Uterus (tissue), 4 donors: ENCODE results near the gene CCDC47. TPM values are rescaled to one million over a fixed set of nuclear protein-coding genes. Genes with fewer than 3 reads are reported as not detected.

Source experiments
- DNase-seq, 2 donors: peaks; one replicate each; pipeline ENCODE4 v3.0.0-alpha.2; 2019 to 2020
- H3K27ac ChIP-seq, 2 donors: fragments of 200-600 bp; sonication (generic); 1 replicate in 1 of 2; 2 replicates in 1 of 2; pipeline ENCODE4 v1.5.1; 2016 to 2018
- H3K27me3 ChIP-seq, 2 donors: fragments of 200-600 bp; sonication (generic); one replicate each; pipeline ENCODE4 v1.5.1; 2018 to 2019; ENCODE audit warnings: control low read depth in 1 of 2
- H3K36me3 ChIP-seq, 2 donors: fragments of 200-600 bp; sonication (generic); one replicate each; pipeline ENCODE4 v1.5.1; 2019; ENCODE audit warnings: control low read depth in 1 of 2
- H3K4me1 ChIP-seq, 2 donors: fragments of 200-600 bp; sonication (generic); one replicate each; pipeline ENCODE4 v1.5.1; 2018 to 2019; ENCODE audit warnings: control low read depth in 1 of 2
- H3K4me3 ChIP-seq, 2 donors: fragments of 200-600 bp; sonication (generic); 1 replicate in 1 of 2; 2 replicates in 1 of 2; pipeline ENCODE4 v1.5.1; 2018 to 2019; ENCODE audit warnings: mild to moderate bottlenecking in 1 of 2
- H3K9me3 ChIP-seq, 2 donors: fragments of 200-600 bp; sonication (generic); one replicate each; pipeline ENCODE4 v1.5.1; 2019; ENCODE audit warnings: control low read depth in 1 of 2
- POLR2A ChIP-seq, 2 donors: fragments of 450-650 bp; IDR thresholded peaks; one replicate each; pipeline ENCODE4 v1.6.1; 2016; ENCODE audit warnings: antibody characterized with exemption in 2 of 2, mild to moderate bottlenecking in 1 of 2, moderate library complexity in 1 of 2
- intact Hi-C: fragments of 100-400 bp; cut with DNase I; formaldehyde crosslinking; loops from one replicate; pipeline ENCODE4 v1.15.1; 2023; ENCODE audit warnings: low total_unique reads
- total RNA-seq, 4 donors: library from RNA; depleted of rRNA in 3 of 4; stranded (reverse); fragments of >200 nt in 3 of 4; gene quantifications; one replicate each; pipeline versions ENCODE4 v1.1.0 to v1.2.4, GENCODE V29; 2014 to 2023
- TF ChIP-seq, protein P1 (sequence below), 4 experiments: fragments of 200-600 bp in 2 of 4; fragments of 450-650 bp in 2 of 4; sonication (generic) in 2 of 4; IDR thresholded peaks; one replicate each; pipeline ENCODE4 v1.5.1; 2016 to 2019; ENCODE audit warnings: antibody characterized with exemption in 4 of 4, mild to moderate bottlenecking in 2 of 4, moderate library complexity in 1 of 4
- donor health status: DM: yes; HTN: yes; CAD: no.

The CCDC47 gene
- total RNA-seq, 4 donors from 2014 or later: 15.1 to 91.5 (median 49.3) TPM

DNA sequence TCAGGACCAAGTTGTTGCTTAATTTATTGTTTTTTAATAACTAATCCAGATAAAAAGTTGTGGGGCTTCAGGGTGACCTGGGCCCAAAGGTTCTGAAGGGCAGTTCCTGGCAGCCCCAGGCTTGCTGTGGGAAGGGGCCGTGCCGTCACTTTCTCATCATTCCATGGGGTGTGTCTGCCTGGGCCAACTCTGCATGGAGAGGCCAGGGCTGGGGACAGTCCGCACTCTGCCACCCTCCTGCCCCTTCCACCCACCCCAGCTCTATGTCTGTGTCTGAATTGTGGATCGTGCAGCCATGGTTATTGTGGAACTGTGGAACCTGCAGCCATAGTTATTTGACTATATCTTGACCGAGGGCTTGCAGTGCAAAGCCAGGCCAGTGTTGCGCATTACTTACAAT lies 77.5 kb downstream of the CCDC47 start:
- Histone ChIP-seq H3K9me3 (no peaks in the 10 kb centered on the region), H3K4me3 (no peak overlapping the region), H3K27me3 (no peaks in the 10 kb centered on the region), H3K36me3 (no peaks in the 10 kb centered on the region), H3K27ac (no peak overlapping the region), H3K4me1 (peaks cover 0 to 5% of the 10 kb centered on the region in 2 donors)
- no peak for DNase-seq
- TF ChIP-seq, protein P1, sequence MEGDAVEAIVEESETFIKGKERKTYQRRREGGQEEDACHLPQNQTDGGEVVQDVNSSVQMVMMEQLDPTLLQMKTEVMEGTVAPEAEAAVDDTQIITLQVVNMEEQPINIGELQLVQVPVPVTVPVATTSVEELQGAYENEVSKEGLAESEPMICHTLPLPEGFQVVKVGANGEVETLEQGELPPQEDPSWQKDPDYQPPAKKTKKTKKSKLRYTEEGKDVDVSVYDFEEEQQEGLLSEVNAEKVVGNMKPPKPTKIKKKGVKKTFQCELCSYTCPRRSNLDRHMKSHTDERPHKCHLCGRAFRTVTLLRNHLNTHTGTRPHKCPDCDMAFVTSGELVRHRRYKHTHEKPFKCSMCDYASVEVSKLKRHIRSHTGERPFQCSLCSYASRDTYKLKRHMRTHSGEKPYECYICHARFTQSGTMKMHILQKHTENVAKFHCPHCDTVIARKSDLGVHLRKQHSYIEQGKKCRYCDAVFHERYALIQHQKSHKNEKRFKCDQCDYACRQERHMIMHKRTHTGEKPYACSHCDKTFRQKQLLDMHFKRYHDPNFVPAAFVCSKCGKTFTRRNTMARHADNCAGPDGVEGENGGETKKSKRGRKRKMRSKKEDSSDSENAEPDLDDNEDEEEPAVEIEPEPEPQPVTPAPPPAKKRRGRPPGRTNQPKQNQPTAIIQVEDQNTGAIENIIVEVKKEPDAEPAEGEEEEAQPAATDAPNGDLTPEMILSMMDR (IDR thresholded peaks at IDR 0.05): no peak
- TF ChIP-seq POLR2A (IDR thresholded peaks at IDR 0.05): no peak
- intact Hi-C loops: no loop called here

Other genes starting within 250 kb of the CCDC47 start
- 10 to 100 TPM in 3 of 4 donors, 1 to 10 TPM in 1; 5.6 to 51.1 (median 25.1) TPM for gene DCAF7, start 223.1 kb downstream of the CCDC47 start, total RNA-seq
- 10 to 100 TPM in 2 of 4 donors, 1 to 10 TPM in 2; 4.1 to 13.0 (median 8.4) TPM for gene TACO1, start 172.7 kb downstream of the CCDC47 start, total RNA-seq
- 10 to 100 TPM; 31.5 to 63.0 (median 56.3) TPM for gene MAP3K3, start 151.2 kb downstream of the CCDC47 start, total RNA-seq
- 10 to 100 TPM in 3 of 4 donors, 1 to 10 TPM in 1; 3.8 to 23.2 (median 11.8) TPM for gene LIMD2, start 73.5 kb downstream of the CCDC47 start, total RNA-seq
- 10 to 100 TPM; 14.1 to 60.9 (median 27.9) TPM for gene STRADA, start 31.8 kb downstream of the CCDC47 start, total RNA-seq
- gene DDX42, start 573 bp upstream of the CCDC47 start, total RNA-seq: 100 to 1,000 TPM in 3 of 4 donors, 10 to 100 TPM in 1; 89.9 to 180 (median 150) TPM
- gene PSMC5, start 53.8 kb upstream of the CCDC47 start, total RNA-seq: 100 to 1,000 TPM in 1 of 4 donors, 10 to 100 TPM in 3; 12.6 to 103 (median 40.2) TPM
- 10 to 100 TPM; 29.7 to 64.7 (median 53.3) TPM for gene FTSJ3, start 54.1 kb upstream of the CCDC47 start, total RNA-seq
- 100 to 1,000 TPM in 2 of 4 donors, 10 to 100 TPM in 2; 72.9 to 205 (median 101) TPM for gene SMARCD2, start 69.1 kb upstream of the CCDC47 start, total RNA-seq
- gene CSH2, start 100.1 kb upstream of the CCDC47 start, total RNA-seq: not detected
- not detected for gene GH2, start 108.3 kb upstream of the CCDC47 start, total RNA-seq
- gene CSH1, start 123.0 kb upstream of the CCDC47 start, total RNA-seq: not detected
- not detected for gene CSHL1, start 137.7 kb upstream of the CCDC47 start, total RNA-seq
- gene GH1, start 145.2 kb upstream of the CCDC47 start, total RNA-seq: not detected
- 10 to 100 TPM in 1 of 4 donors, 1 to 10 TPM in 2, under 1 TPM in 1; 0.29 to 13.4 (median 4.9) TPM for gene CD79B, start 158.7 kb upstream of the CCDC47 start, total RNA-seq
- under 1 TPM in 2 of 4 donors, not detected in 2; 0.14 to 0.24 TPM for gene SCN4A, start 199.3 kb upstream of the CCDC47 start, total RNA-seq
- 1 to 10 TPM in 2 of 4 donors, under 1 TPM in 1, not detected in 1; 0.29 to 2.8 (median 1.5) TPM for gene PRR29, start 224.8 kb upstream of the CCDC47 start, total RNA-seq
- 100 to 1,000 TPM in 1 of 4 donors, 10 to 100 TPM in 3; 20.6 to 108 (median 42.4) TPM for gene ICAM2, start 247.0 kb upstream of the CCDC47 start, total RNA-seq